Keratinocyte (primary cell): ENCODE results near the gene CDR2L. TPM values are rescaled to one million over a fixed set of nuclear protein-coding genes. Genes with fewer than 3 reads are reported as not detected.

ENCODE experiments used
- DNase-seq: peaks from one replicate; pipeline ENCODE4 v3.0.0-alpha.2; 2011; ENCODE audit warnings: low read depth, missing footprints, low spot score
- FAIRE-seq: peaks from 2 replicates; lab custom pipeline; 2011; peaks lifted over from hg19 to GRCh38; lab: Jason Lieb, UNC
- H2AFZ ChIP-seq: 2 replicates; pipeline ENCODE4 v1.6.0; 2012; ENCODE audit warnings: low read length, control low read depth, inconsistent platforms; ENCODE audit not compliant: control insufficient read depth
- H3K27ac ChIP-seq: 2 replicates; pipeline ENCODE4 v1.5.1; 2011; ENCODE audit warnings: low read length; ENCODE audit not compliant: control insufficient read depth, insufficient read depth
- H3K27me3 ChIP-seq: 3 replicates; pipeline ENCODE4 v1.6.0; 2011; ENCODE audit warnings: low read length; ENCODE audit not compliant: control insufficient read depth, insufficient read depth; ENCODE audit errors: extremely low read depth
- H3K36me3 ChIP-seq, 2 experiments: 2 replicates in 1 of 2; 3 replicates in 1 of 2; pipeline ENCODE4 v1.5.1; 2011; ENCODE audit warnings: low read length in 2 of 2, mild to moderate bottlenecking in 1 of 2; ENCODE audit not compliant: control insufficient read depth in 2 of 2, insufficient read depth in 2 of 2; ENCODE audit errors: extremely low read depth in 1 of 2
- H3K4me1 ChIP-seq: 3 replicates; pipeline ENCODE4 v1.5.1; 2011; ENCODE audit warnings: low read length; ENCODE audit not compliant: control insufficient read depth, insufficient read depth; ENCODE audit errors: extremely low read depth
- H3K4me2 ChIP-seq: 3 replicates; pipeline ENCODE4 v1.6.0; 2011; ENCODE audit warnings: low read depth, low read length; ENCODE audit not compliant: control insufficient read depth, insufficient read depth; ENCODE audit errors: extremely low read depth
- H3K4me3 ChIP-seq, 3 experiments: fragments of 200-600 bp in 1 of 3; sonication (generic) in 1 of 3; 2 replicates in 2 of 3; 3 replicates in 1 of 3; pipeline ENCODE4 v1.5.1; 2011 to 2016; ENCODE audit warnings: low read length in 3 of 3, mild to moderate bottlenecking in 3 of 3, control low read depth in 2 of 3, inconsistent platforms in 1 of 3, low read depth in 1 of 3, mixed read lengths in 1 of 3, mixed run types in 1 of 3, moderate library complexity in 1 of 3; ENCODE audit not compliant: control insufficient read depth in 2 of 3, insufficient read depth in 2 of 3; ENCODE audit errors: extremely low read depth in 1 of 3
- H3K79me2 ChIP-seq: 2 replicates; pipeline ENCODE4 v1.6.0; 2012; ENCODE audit warnings: low read length; ENCODE audit not compliant: control insufficient read depth, insufficient read depth
- H3K9ac ChIP-seq: 3 replicates; pipeline ENCODE4 v1.6.0; 2011; ENCODE audit warnings: low read length; ENCODE audit not compliant: control insufficient read depth, insufficient read depth; ENCODE audit errors: extremely low read depth
- H3K9me1 ChIP-seq: 3 replicates; pipeline ENCODE4 v1.6.0; 2011; ENCODE audit warnings: low read length; ENCODE audit not compliant: control insufficient read depth, insufficient read depth; ENCODE audit errors: extremely low read depth
- H3K9me3 ChIP-seq: 2 replicates; pipeline ENCODE4 v1.5.1; 2012; ENCODE audit warnings: low read depth, low read length; ENCODE audit not compliant: control insufficient read depth
- H4K20me1 ChIP-seq: 3 replicates; pipeline ENCODE4 v1.6.0; 2011; ENCODE audit warnings: low read length; ENCODE audit not compliant: control insufficient read depth, insufficient read depth; ENCODE audit errors: extremely low read depth
- CTCF ChIP-seq, 3 experiments: IDR thresholded peaks in 1 of 3; conservative IDR thresholded peaks in 1 of 3; optimal IDR thresholded peaks in 1 of 3; 2 replicates in 2 of 3; 3 replicates in 1 of 3; pipeline versions ENCODE3 to v1.5.1; 2011; ENCODE audit warnings: low read length in 3 of 3, mild to moderate bottlenecking in 3 of 3, moderate library complexity in 2 of 3, control low read depth in 1 of 3, inconsistent platforms in 1 of 3; ENCODE audit not compliant: insufficient read depth in 2 of 3; ENCODE audit errors: extremely low read depth in 1 of 3
- EZH2 ChIP-seq: IDR thresholded peaks from one replicate; pipeline ENCODE4 v1.6.1; 2012; ENCODE audit warnings: inconsistent platforms, mild to moderate bottlenecking, low read length, moderate library complexity
- dilution Hi-C: fragments of 300-500 bp; cut with MboI; formaldehyde crosslinking; loops from one replicate; pipeline ENCODE4 v1.7.0; 2020; ENCODE audit warnings: low sequenced_read_pairs; ENCODE audit not compliant: extremely low pct_ligation_motif_present
- polyA plus RNA-seq, 5 experiments: library from polyadenylated mRNA; depleted of rRNA in 3 of 5; stranded (reverse) in 3 of 5; stranded (forward) in 1 of 5; unstranded in 1 of 5; fragments of >200 nt; gene quantifications; 1 replicate in 1 of 5; 2 replicates in 3 of 5; 3 replicates in 1 of 5; pipeline versions ENCODE4 v1.2.1 to v1.2.3, GENCODE V29; 2011 to 2012; ENCODE audit warnings: missing spikeins in 2 of 5, low read depth in 1 of 5, low replicate concordance in 1 of 5

Gene CDR2L
- polyA plus RNA-seq, 1 donor (not counting 4 experiments of a cell fraction or from before 2014, with no cell fraction given), result 7.1 TPM

DNA sequence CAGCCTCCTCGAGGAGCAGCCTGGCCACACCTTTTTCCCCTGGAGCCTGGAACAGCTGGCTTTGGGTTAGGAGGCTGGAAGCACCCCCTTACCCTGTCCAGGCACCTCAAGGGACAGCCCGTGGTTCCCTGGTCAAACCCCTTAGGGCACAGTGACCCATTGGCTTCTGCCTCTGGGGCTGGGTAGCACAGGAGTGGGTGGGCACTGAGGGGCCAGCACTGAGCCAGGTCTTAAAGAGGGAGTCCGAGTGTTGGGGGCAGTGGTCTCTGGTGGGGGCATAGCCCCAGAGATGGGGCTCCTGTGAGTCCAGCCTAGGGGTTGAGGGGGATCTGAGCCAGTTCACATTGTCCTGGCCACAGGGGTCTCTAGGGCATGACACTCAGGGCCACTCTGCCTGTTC, 36.4 kb upstream of the CDR2L start:
- no peak overlapping the region for H3K4me2 ChIP-seq
- no peaks in the 10 kb centered on the region for H3K36me3 ChIP-seq
- H3K27me3 ChIP-seq, result peaks cover under 1% of the 10 kb centered on the region
- H3K4me1 ChIP-seq, result no peaks in the 10 kb centered on the region
- no peaks in the 10 kb centered on the region for H3K79me2 ChIP-seq
- no peak overlapping the region for H3K27ac ChIP-seq
- TF ChIP-seq EZH2 (no peak), CTCF (optimal IDR thresholded peaks at IDR 0.05 in 1 of 3, IDR thresholded peaks at IDR 0.05 in 1 of 3, conservative IDR thresholded peaks at IDR 0.05 in 1 of 3; ENCODE audit: extremely low read depth in 1 of 3, insufficient read depth in 2 of 3, low read length in 3 of 3) (no peak)
- H2AFZ ChIP-seq, result no peak overlapping the region
- no peak overlapping the region for H3K4me3 ChIP-seq
- no peaks in the 10 kb centered on the region for H3K9me3 ChIP-seq
- no peak overlapping the region for H3K9ac ChIP-seq
- dilution Hi-C loops, result no loop called here
- no peak for FAIRE-seq
- H3K9me1 ChIP-seq, result no peaks in the 10 kb centered on the region
- no peaks in the 10 kb centered on the region for H4K20me1 ChIP-seq
- no peak for DNase-seq

- peaks cover 6% of the 10 kb centered on the region for H3K27me3 ChIP-seq
- no peak overlapping the region for H3K4me3 ChIP-seq
- peaks cover 3% of the 10 kb centered on the region for H3K9me3 ChIP-seq
- no peaks in the 10 kb centered on the region for H4K20me1 ChIP-seq
- FAIRE-seq, result no peak
- no peaks in the 10 kb centered on the region for H3K9me1 ChIP-seq
- H3K4me1 ChIP-seq, result no peaks in the 10 kb centered on the region
- no peak for DNase-seq
- TF ChIP-seq EZH2 (no peak), CTCF (optimal IDR thresholded peaks at IDR 0.05 in 1 of 3, IDR thresholded peaks at IDR 0.05 in 1 of 3, conservative IDR thresholded peaks at IDR 0.05 in 1 of 3; ENCODE audit: extremely low read depth in 1 of 3, insufficient read depth in 2 of 3, low read length in 3 of 3) (no peak)
- H2AFZ ChIP-seq, result no peak overlapping the region
- H3K27ac ChIP-seq, result no peak overlapping the region
- H3K79me2 ChIP-seq, result no peaks in the 10 kb centered on the region
- no peak overlapping the region for H3K9ac ChIP-seq
- no peaks in the 10 kb centered on the region for H3K36me3 ChIP-seq
- no peak overlapping the region for H3K4me2 ChIP-seq
- dilution Hi-C loops, result no loop called here
Observed at GRCh38 chr17:74951680-74952421, 35.6 kb upstream of the CDR2L start.
